GM21576 (cell line): Measurements from ENCODE around the gene PCDHA10.

Experiments used
- ATAC-seq: cut with Tn5 transposase; IDR thresholded peaks from one replicate; pipeline ENCODE4 v1.9.1; 2021; ENCODE audit warnings: mild to moderate bottlenecking, moderate library complexity; ENCODE audit not compliant: unreplicated experiment

PCDHA10 gene

DNA sequence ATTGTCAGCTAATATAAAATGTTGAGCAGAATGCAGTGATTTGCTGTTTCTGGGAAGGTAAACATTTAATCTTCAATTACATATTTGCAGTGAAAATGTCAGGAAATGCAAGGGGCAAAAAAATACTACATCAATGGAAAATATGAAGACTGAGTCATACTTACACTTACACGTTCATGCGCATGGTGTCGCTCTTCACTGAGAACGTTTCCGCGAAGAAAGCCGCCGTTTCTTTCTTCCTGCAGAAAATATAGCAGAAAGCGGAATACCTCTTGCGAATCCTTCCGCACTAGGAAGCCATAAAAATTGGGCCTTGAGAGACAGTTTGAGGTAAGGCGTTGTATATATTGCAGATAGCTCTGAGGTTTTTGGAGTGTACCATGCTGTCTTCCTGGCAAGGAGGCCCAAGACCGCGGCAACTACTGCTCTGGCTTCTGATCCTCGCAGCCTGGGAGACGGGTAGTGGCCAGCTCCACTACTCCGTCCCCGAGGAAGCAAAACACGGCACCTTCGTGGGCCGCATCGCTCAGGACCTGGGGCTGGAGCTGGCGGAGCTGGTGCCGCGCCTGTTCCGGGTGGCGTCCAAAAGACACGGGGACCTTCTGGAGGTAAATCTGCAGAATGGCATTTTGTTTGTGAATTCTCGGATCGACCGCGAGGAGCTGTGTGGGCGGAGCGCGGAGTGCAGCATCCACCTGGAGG, 26.3 kb downstream of the PCDHA10 start, which contains the start of gene PCDHA13:
Gene PCDHA13 (plus strand): TSS at position 236 of the 702 bp plus-strand sequence. CDS start 145 bp downstream, at position 381.
- ATAC-seq, result no peak

DNA sequence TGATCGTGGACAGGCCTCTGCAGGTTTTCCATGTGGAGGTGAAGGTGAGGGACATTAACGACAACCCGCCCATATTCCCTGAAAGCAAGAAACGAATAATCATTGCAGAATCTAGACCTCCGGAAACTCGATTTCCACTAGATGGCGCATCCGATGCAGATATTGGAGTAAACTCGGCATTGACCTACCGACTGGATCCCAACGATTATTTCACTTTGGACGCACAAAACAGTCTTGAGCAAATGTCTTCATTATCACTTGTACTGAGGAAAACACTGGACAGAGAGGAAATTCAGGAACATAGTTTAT, 26.8 kb downstream of the PCDHA10 start:
- ATAC-seq, result no peak

DNA sequence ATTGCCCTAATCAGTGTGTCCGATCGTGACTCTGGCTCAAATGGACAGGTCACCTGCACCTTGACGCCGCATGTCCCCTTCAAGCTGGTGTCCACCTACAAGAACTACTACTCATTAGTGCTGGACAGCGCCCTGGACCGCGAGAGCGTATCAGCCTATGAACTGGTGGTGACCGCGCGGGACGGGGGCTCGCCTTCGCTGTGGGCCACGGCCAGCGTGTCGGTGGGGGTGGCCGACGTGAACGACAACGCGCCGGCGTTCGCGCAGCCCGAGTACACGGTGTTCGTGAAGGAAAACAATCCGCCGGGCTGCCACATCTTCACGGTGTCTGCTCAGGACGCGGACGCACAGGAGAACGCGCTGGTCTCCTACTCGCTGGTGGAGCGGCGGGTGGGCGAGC, 27.7 kb downstream of the PCDHA10 start:
- no peak for ATAC-seq

DNA sequence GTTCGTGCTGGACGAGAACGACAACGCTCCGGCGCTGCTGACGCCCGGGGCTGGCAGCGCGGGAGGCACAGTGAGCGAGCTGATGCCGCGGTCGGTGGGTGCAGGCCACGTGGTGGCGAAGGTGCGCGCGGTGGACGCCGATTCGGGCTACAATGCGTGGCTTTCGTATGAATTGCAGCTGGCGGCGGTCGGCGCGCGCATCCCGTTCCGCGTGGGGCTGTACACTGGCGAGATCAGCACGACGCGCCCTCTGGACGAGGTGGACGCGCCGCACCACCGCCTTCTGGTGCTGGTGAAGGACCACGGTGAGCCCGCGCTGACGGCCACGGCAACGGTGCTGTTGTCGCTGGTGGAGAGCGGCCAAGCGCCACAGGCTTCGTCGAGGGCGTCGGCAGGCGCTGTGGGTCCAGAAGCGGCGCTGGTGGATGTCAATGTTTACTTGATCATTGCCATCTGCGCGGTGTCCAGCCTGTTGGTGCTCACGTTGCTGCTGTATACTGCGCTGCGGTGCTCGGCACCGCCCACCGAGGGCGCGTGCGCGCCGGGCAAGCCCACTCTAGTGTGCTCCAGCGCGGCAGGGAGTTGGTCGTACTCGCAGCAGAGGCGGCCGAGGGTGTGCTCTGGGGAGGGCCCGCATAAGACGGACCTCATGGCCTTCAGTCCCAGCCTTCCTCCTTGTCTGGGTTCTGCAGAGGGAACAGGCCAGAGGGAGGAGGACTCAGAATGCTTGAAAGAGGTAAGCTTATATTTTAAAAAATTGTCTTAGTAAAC, 28.4 kb downstream of the PCDHA10 start:
- no peak for ATAC-seq

DNA sequence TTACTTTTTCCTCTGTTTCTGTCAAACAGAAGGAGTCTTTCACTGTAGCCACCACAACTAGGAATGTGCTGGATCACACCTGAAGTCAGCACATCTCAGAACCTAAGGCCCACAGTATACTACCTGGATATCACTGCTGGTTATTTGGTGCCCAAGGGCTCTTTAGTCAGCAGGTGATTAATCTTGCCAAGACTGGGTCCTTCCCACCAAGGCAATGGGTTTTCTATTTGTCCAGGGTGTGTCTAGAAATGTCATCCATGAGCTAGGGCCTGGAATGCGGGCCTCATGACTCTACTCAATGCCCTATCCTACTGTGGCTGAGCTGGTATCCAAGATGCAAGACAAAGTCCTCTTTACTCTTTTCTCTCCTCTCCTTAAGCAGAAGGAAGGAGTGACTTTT, 60.6 kb downstream of the PCDHA10 start:
- no peak for ATAC-seq
